ENCODE results near the gene ATAD3C. TPM values are rescaled to one million over a fixed set of nuclear protein-coding genes. Genes with fewer than 3 reads are reported as not detected.
"Not testable (repeated sequence)": the region's sequence is repeated elsewhere in the genome, so short reads cannot be mapped to it uniquely, and the experiment has no call there.

The ATAD3C gene
- total RNA-seq, 1 experiment from 2014 or later: 3.1 TPM

GRCh38 chr1:1418464-1419362, 30.8 kb upstream of the ATAD3C start:
- no peak for DNase-seq (ENCODE audit: low spot score)

GRCh38 chr1:1419363-1419812, 30.1 kb upstream of the ATAD3C start:
- DNase-seq (ENCODE audit: low spot score): no peak

GRCh38 chr1:1419813-1420653, 29.5 kb upstream of the ATAD3C start:
- DNase-seq (ENCODE audit: low spot score): no peak

GRCh38 chr1:1420654-1421141, 28.8 kb upstream of the ATAD3C start:
- no peak for DNase-seq (ENCODE audit: low spot score)

GRCh38 chr1:1421147-1421906, 28.2 kb upstream of the ATAD3C start, which contains the start of gene ANKRD65:
Gene ANKRD65 (minus strand): TSS chr1:1421276. CDS start chr1:1421005, 271 bp downstream.
- no peak for DNase-seq (ENCODE audit: low spot score)

GRCh38 chr1:1421907-1422464, 27.5 kb upstream of the ATAD3C start:
- no peak for DNase-seq (ENCODE audit: low spot score)

GRCh38 chr1:1422465-1423244, 26.8 kb upstream of the ATAD3C start:
- no peak for DNase-seq (ENCODE audit: low spot score)

- DNase-seq (ENCODE audit: low spot score): no peak
Observed at GRCh38 chr1:1423245-1423597, 26.3 kb upstream of the ATAD3C start.

- DNase-seq (ENCODE audit: low spot score): no peak
Observed at GRCh38 chr1:1424707-1425106, 24.8 kb upstream of the ATAD3C start.

- DNase-seq (ENCODE audit: low spot score): no peak
Observed at GRCh38 chr1:1425426-1425752, 24.1 kb upstream of the ATAD3C start.

GRCh38 chr1:1425753-1426495, 23.6 kb upstream of the ATAD3C start:
- peak; percentile 40 for DNase-seq (ENCODE audit: low spot score)

GRCh38 chr1:1426496-1427105, 22.9 kb upstream of the ATAD3C start:
- DNase-seq (ENCODE audit: low spot score): peak; percentile 25

- DNase-seq (ENCODE audit: low spot score): no peak
Observed at GRCh38 chr1:1427106-1427819, 22.2 kb upstream of the ATAD3C start.

- no peak for DNase-seq (ENCODE audit: low spot score)
Observed at GRCh38 chr1:1427820-1428148, 21.7 kb upstream of the ATAD3C start.

GRCh38 chr1:1428174-1428573, 21.3 kb upstream of the ATAD3C start:
- DNase-seq (ENCODE audit: low spot score): no peak

- not testable (repeated sequence) for DNase-seq (ENCODE audit: low spot score)
Observed at GRCh38 chr1:1428967-1429366, 20.5 kb upstream of the ATAD3C start.

GRCh38 chr1:1429671-1430073, 19.8 kb upstream of the ATAD3C start:
- DNase-seq (ENCODE audit: low spot score): no peak

GRCh38 chr1:1430114-1430982, 19.1 kb upstream of the ATAD3C start:
- DNase-seq (ENCODE audit: low spot score): peak; percentile 76

Data from HT-29 (cell line).